CD14-positive monocyte (primary cell): ENCODE measurements around the gene VPS26C. TPM values are rescaled to one million over a fixed set of nuclear protein-coding genes. Genes with fewer than 3 reads are reported as not detected.

Source experiments
- DNase-seq, 3 donors: peaks; one replicate each; pipeline ENCODE4 v3.0.0-alpha.2; 2011 to 2022
- H2AFZ ChIP-seq: 2 replicates; pipeline ENCODE4 v1.6.0; 2012; ENCODE audit warnings: mild to moderate bottlenecking, low read depth, low read length, inconsistent platforms; ENCODE audit not compliant: insufficient read depth, poor library complexity, severe bottlenecking
- H3K27ac ChIP-seq, 2 donors: 1 replicate in 1 of 2; 2 replicates in 1 of 2; pipeline ENCODE4 v1.5.1; 2012 to 2013; ENCODE audit warnings: low read length in 2 of 2, control low read depth in 1 of 2, inconsistent platforms in 1 of 2, low read depth in 1 of 2, mild to moderate bottlenecking in 1 of 2
- H3K27me3 ChIP-seq, 2 donors: one replicate each; pipeline versions ENCODE4 v1.6.0 to v1.6.1; 2011 to 2013; ENCODE audit warnings: low read length in 2 of 2; ENCODE audit not compliant: control insufficient read depth in 2 of 2, insufficient read depth in 2 of 2
- H3K36me3 ChIP-seq, 2 donors: replicated peaks in 1 of 2; 1 replicate in 1 of 2; 2 replicates in 1 of 2; pipeline versions ENCODE4 v1.5.1 to v1.6.1; 2012 to 2013; ENCODE audit warnings: low read length in 2 of 2, control low read depth in 1 of 2, inconsistent platforms in 1 of 2, mild to moderate bottlenecking in 1 of 2; ENCODE audit not compliant: insufficient read depth in 2 of 2, control insufficient read depth in 1 of 2
- H3K4me1 ChIP-seq, 2 donors: 1 replicate in 1 of 2; 2 replicates in 1 of 2; pipeline versions ENCODE4 v1.5.1 to v1.6.1; 2012 to 2013; ENCODE audit warnings: low read length in 2 of 2, control low read depth in 1 of 2, inconsistent platforms in 1 of 2, mild to moderate bottlenecking in 1 of 2, moderate library complexity in 1 of 2; ENCODE audit not compliant: insufficient read depth in 2 of 2, control insufficient read depth in 1 of 2
- H3K4me2 ChIP-seq: replicated peaks from 2 replicates; pipeline ENCODE3; 2012; ENCODE audit warnings: low read length, moderate library complexity, mild to moderate bottlenecking; ENCODE audit not compliant: poor library complexity, severe bottlenecking; ENCODE audit errors: extremely low read depth
- H3K4me3 ChIP-seq, 3 experiments: fragments of 200-600 bp in 1 of 3; sonication (generic) in 1 of 3; replicated peaks in 1 of 3; 1 replicate in 2 of 3; 2 replicates in 1 of 3; pipeline ENCODE4 v1.5.1; 2011 to 2013; ENCODE audit warnings: low read length in 3 of 3, mild to moderate bottlenecking in 3 of 3, control low read depth in 2 of 3, low read depth in 2 of 3, inconsistent platforms in 1 of 3, moderate library complexity in 1 of 3
- H3K79me2 ChIP-seq: 2 replicates; pipeline ENCODE4 v1.6.0; 2012; ENCODE audit warnings: mild to moderate bottlenecking, control low read depth, inconsistent platforms, low read length, moderate library complexity; ENCODE audit not compliant: insufficient read depth
- H3K9ac ChIP-seq: 2 replicates; pipeline ENCODE4 v1.6.0; 2017; ENCODE audit warnings: low read length, mild to moderate bottlenecking; ENCODE audit not compliant: insufficient read depth, poor library complexity, severe bottlenecking
- H3K9me3 ChIP-seq, 2 donors: replicated peaks in 1 of 2; 1 replicate in 1 of 2; 2 replicates in 1 of 2; pipeline versions ENCODE4 v1.5.1 to v1.6.1; 2012 to 2013; ENCODE audit warnings: low read length in 2 of 2, control low read depth in 1 of 2; ENCODE audit not compliant: control insufficient read depth in 1 of 2, insufficient read depth in 1 of 2
- H4K20me1 ChIP-seq: 2 replicates; pipeline ENCODE4 v1.6.0; 2012; ENCODE audit warnings: mild to moderate bottlenecking, low read length, control low read depth, moderate library complexity; ENCODE audit not compliant: insufficient read depth
- H3K27ac Mint-ChIP-seq, 7 donors: one replicate each; pipeline ENCODE4 v1.8.0; 2020; ENCODE audit warnings: mild to moderate bottlenecking in 7 of 7, mixed read lengths in 7 of 7, moderate library complexity in 6 of 7, inconsistent platforms in 2 of 7
- H3K27me3 Mint-ChIP-seq, 3 donors: one replicate each; pipeline ENCODE4 v1.8.0; 2021 to 2022; ENCODE audit warnings: low read depth in 3 of 3, mild to moderate bottlenecking in 3 of 3, mixed read lengths in 3 of 3, moderate library complexity in 3 of 3, inconsistent platforms in 1 of 3
- H3K36me3 Mint-ChIP-seq, 2 donors: one replicate each; pipeline ENCODE4 v1.8.0; 2020; ENCODE audit warnings: mixed read lengths in 2 of 2, inconsistent platforms in 1 of 2, mild to moderate bottlenecking in 1 of 2
- H3K4me1 Mint-ChIP-seq: one replicate; pipeline ENCODE4 v1.8.0; 2020; ENCODE audit warnings: mild to moderate bottlenecking, mixed read lengths
- H3K4me3 Mint-ChIP-seq, 2 donors: one replicate each; pipeline ENCODE4 v1.8.0; 2020; ENCODE audit warnings: mild to moderate bottlenecking in 2 of 2, mixed read lengths in 2 of 2, moderate library complexity in 1 of 2
- H3K9me3 Mint-ChIP-seq, 7 donors: one replicate each; pipeline ENCODE4 v1.8.0; 2020 to 2022; ENCODE audit warnings: mixed read lengths in 7 of 7, mild to moderate bottlenecking in 6 of 7, moderate library complexity in 6 of 7, inconsistent platforms in 2 of 7
- CTCF ChIP-seq: fragments of 200-600 bp; IDR thresholded peaks from one replicate; pipeline ENCODE4 v1.8.0; 2022; ENCODE audit warnings: antibody characterized with exemption, mild to moderate bottlenecking
- WGBS: methylation state at CpG from one replicate; pipeline ENCODE4 v1.1.5; 2013; ENCODE audit warnings: missing lambda C conversion rate; ENCODE audit not compliant: insufficient coverage; 5-methylcytosine and 5-hydroxymethylcytosine counted together
- intact Hi-C, 2 donors: fragments of 100-400 bp; cut with micrococcal nuclease; formaldehyde crosslinking; loops; one replicate each; pipeline versions ENCODE4 v1.15.0 to v1.15.1; 2023
- polyA plus RNA-seq, 3 donors: library from polyadenylated mRNA; depleted of rRNA in 1 of 3; unstranded in 2 of 3; stranded (reverse) in 1 of 3; fragments of 300-500 nt in 2 of 3; fragments of >200 nt in 1 of 3; fragmentation: Illumina TruSeq in 2 of 3; gene quantifications; 1 replicate in 2 of 3; 2 replicates in 1 of 3; pipeline ENCODE4 v1.2.3, GENCODE V29; 2012 to 2021

The VPS26C gene
- polyA plus RNA-seq, 3 donors = 45.4 to 75.4 (median 69.3) TPM

DNA sequence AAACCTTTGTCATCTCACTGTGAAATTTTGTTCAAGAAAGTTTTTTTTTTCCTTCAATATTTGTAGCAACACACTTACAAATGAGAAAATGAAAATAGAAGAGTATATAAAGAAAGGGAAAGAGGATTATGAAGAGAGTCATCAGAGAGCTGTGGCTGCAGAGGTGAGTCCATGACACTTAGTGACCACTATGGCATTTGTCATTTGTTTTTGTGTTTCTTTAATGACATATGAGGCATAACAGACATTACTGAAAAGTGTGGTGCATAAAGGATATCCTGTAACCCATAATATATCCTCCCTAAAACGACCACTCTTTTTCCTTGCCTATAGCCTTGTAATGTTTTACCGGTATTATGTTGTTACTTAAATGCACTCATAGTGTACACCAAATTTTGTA lies 80.2 kb downstream of the VPS26C start:
- Mint-ChIP-seq H3K9me3 (no peaks in the 10 kb centered on the region), H3K27me3 (no peaks in the 10 kb centered on the region), H3K4me3 (no peak overlapping the region), H3K4me1 (no peaks in the 10 kb centered on the region), H3K36me3 (peaks cover 57 to 64% of the 10 kb centered on the region in 2 donors), H3K27ac (no peak overlapping the region)
- no peak for DNase-seq
- no peaks in the 10 kb centered on the region for H3K9me3 ChIP-seq
- H3K36me3 ChIP-seq = peaks cover 32 to 78% of the 10 kb centered on the region in 2 donors
- no peak overlapping the region for H2AFZ ChIP-seq
- intact Hi-C loops = no loop called here
- no peak overlapping the region for H3K9ac ChIP-seq
- H3K27ac ChIP-seq = no peak overlapping the region
- no peak for TF ChIP-seq CTCF
- no peak overlapping the region for H3K4me2 ChIP-seq
- no peak overlapping the region for H3K4me3 ChIP-seq
- H3K4me1 ChIP-seq = no peaks in the 10 kb centered on the region
- H4K20me1 ChIP-seq = no peaks in the 10 kb centered on the region
- no peaks in the 10 kb centered on the region for H3K27me3 ChIP-seq
- no CpG with 5 or more reads among the region's 2 CpGs for WGBS
- no peaks in the 10 kb centered on the region for H3K79me2 ChIP-seq

GRCh38 chr21:37184784-37185593 lies 82.1 kb downstream of the VPS26C start:
- H3K4me1 Mint-ChIP-seq = no peaks in the 10 kb centered on the region
- Histone ChIP-seq H2AFZ (no peak overlapping the region), H3K27ac (no peak overlapping the region), H3K27me3 (no peaks in the 10 kb centered on the region), H3K36me3 (peaks cover 21 to 72% of the 10 kb centered on the region in 2 donors), H3K4me3 (no peak overlapping the region), H3K79me2 (no peaks in the 10 kb centered on the region), H3K9ac (no peak overlapping the region), H4K20me1 (no peaks in the 10 kb centered on the region), H3K9me3 (no peaks in the 10 kb centered on the region), H3K4me1 (no peaks in the 10 kb centered on the region), H3K4me2 (no peak overlapping the region)
- no peak overlapping the region for H3K4me3 Mint-ChIP-seq
- no peak for DNase-seq
- TF ChIP-seq CTCF = no peak
- intact Hi-C loops = no loop called here
- H3K36me3 Mint-ChIP-seq = peaks cover 48 to 49% of the 10 kb centered on the region in 2 donors
- 100% methylated on average over 4 of the region's 9 CpGs for WGBS
- H3K9me3 Mint-ChIP-seq = peaks cover 0 to 1% (median 0%) of the 10 kb centered on the region in 7 donors
- H3K27ac Mint-ChIP-seq = peak overlapping the region in 2 of 7 donors; percentile 44 to 57
- no peaks in the 10 kb centered on the region for H3K27me3 Mint-ChIP-seq
